ENCODE results near the gene SIX4. TPM values are rescaled to one million over a fixed set of nuclear protein-coding genes. Genes with fewer than 3 reads are reported as not detected.
A peak's percentile ranks its signal among the peaks of the same experiment; 100 is the strongest.

SIX4 gene
- 0.04 TPM for total RNA-seq (2013)
- polyA plus RNA-seq (not detected), polyA minus RNA-seq (not detected in 2 replicates), total RNA-seq (0 to 21.7 (median 0.08) reads per million in 11 experiments)

- H3K4me1 ChIP-seq (ENCODE audit: control insufficient read depth in 1 of 2, insufficient read depth in 2 of 2, low read length in 2 of 2): peaks cover 23 to 34% of the 10 kb centered on the region in 2 donors
- peaks cover 69 to 97% of the 10 kb centered on the region in 2 donors for H3K27me3 ChIP-seq (ENCODE audit: control insufficient read depth in 2 of 2, insufficient read depth in 2 of 2, low read length in 2 of 2)
- H3K9me3 ChIP-seq (replicated peaks in 1 of 2; ENCODE audit: control insufficient read depth in 1 of 2, insufficient read depth in 1 of 2, low read length in 2 of 2): peaks cover 0 to 50% of the 10 kb centered on the region in 2 donors
- peak within 1 kb of the TSS; percentile 80 to 96 for H3K4me3 Mint-ChIP-seq
- no peaks in the 10 kb centered on the region for H3K79me2 ChIP-seq (ENCODE audit: insufficient read depth, low read length)
- no peaks in the 10 kb centered on the region for H4K20me1 ChIP-seq (ENCODE audit: insufficient read depth, low read length)
- H3K9me3 Mint-ChIP-seq: peaks cover 0 to 38% (median 16%) of the 10 kb centered on the region in 7 donors
- WGBS (ENCODE audit: insufficient coverage): 2% methylated on average over 21 of the region's 36 CpGs
- peak within 1 kb of the TSS; percentile 77 for H2AFZ ChIP-seq (ENCODE audit: insufficient read depth, low read depth, low read length, poor library complexity, severe bottlenecking)
- H3K4me2 ChIP-seq (replicated peaks; ENCODE audit: extremely low read depth, low read length, poor library complexity, severe bottlenecking): peak within 1 kb of the TSS; percentile 92
- H3K4me1 Mint-ChIP-seq: peaks cover 27% of the 10 kb centered on the region
- H3K36me3 Mint-ChIP-seq: peaks cover 7 to 12% of the 10 kb centered on the region in 2 donors
- peak in 1 of 3 donors; percentile 17 for DNase-seq
- no peaks in the 10 kb centered on the region for H3K36me3 ChIP-seq (replicated peaks in 1 of 2; ENCODE audit: control insufficient read depth in 1 of 2, insufficient read depth in 2 of 2, low read length in 2 of 2)
- H3K9ac ChIP-seq (ENCODE audit: insufficient read depth, low read length, poor library complexity, severe bottlenecking): peak within 1 kb of the TSS; percentile 43
- H3K4me3 ChIP-seq (replicated peaks in 1 of 3; ENCODE audit: low read depth in 2 of 3, low read length in 3 of 3): peak within 1 kb of the TSS; percentile 3 to 73 (median 36)
- no peak within 1 kb of the TSS for H3K27ac Mint-ChIP-seq
- TF ChIP-seq CTCF (IDR thresholded peaks at IDR 0.05): no peak
- H3K27me3 Mint-ChIP-seq (ENCODE audit: low read depth in 3 of 3): peaks cover 86 to 95% (median 87%) of the 10 kb centered on the region in 3 donors
- intact Hi-C loops (cut with micrococcal nuclease): loop anchor here in 1 of 2 donors (10.0 kb wide), 1 partner anchor 301 kb away; no protein-coding TSS in a partner anchor
- no peak within 1 kb of the TSS for H3K27ac ChIP-seq (ENCODE audit: low read depth in 1 of 2, low read length in 2 of 2)
These were observed at the start of gene SIX4 for GRCh38 chr14:60723907-60724618. TSS of gene SIX4 (minus strand) at chr14:60724351. CDS start at chr14:60724074, 277 bp downstream.

- TF ChIP-seq CTCF (IDR thresholded peaks at IDR 0.05): no peak
- intact Hi-C loops (cut with micrococcal nuclease): no loop called here
- no peak for DNase-seq
These were observed 49.4 kb upstream of the SIX4 start for GRCh38 chr14:60773558-60773957.

More at GRCh38 chr14:60773558-60773957, 49.4 kb upstream of the SIX4 start:
- H4K20me1 ChIP-seq (ENCODE audit: insufficient read depth, low read length): no peaks in the 10 kb centered on the region
- no peak overlapping the region for H2AFZ ChIP-seq (ENCODE audit: insufficient read depth, low read depth, low read length, poor library complexity, severe bottlenecking)
- no peaks in the 10 kb centered on the region for H3K27me3 ChIP-seq (ENCODE audit: control insufficient read depth in 2 of 2, insufficient read depth in 2 of 2, low read length in 2 of 2)
- H3K4me2 ChIP-seq (replicated peaks; ENCODE audit: extremely low read depth, low read length, poor library complexity, severe bottlenecking): no peak overlapping the region
- Mint-ChIP-seq H3K27me3 (ENCODE audit: low read depth in 3 of 3) (peaks cover 0 to 2% (median 0%) of the 10 kb centered on the region in 3 donors), H3K36me3 (no peaks in the 10 kb centered on the region), H3K4me3 (no peak overlapping the region), H3K9me3 (no peaks in the 10 kb centered on the region), H3K4me1 (peaks cover 7% of the 10 kb centered on the region), H3K27ac (no peak overlapping the region)
- H3K9ac ChIP-seq (ENCODE audit: insufficient read depth, low read length, poor library complexity, severe bottlenecking): no peak overlapping the region
- no peaks in the 10 kb centered on the region for H3K36me3 ChIP-seq (replicated peaks in 1 of 2; ENCODE audit: control insufficient read depth in 1 of 2, insufficient read depth in 2 of 2, low read length in 2 of 2)
- H3K9me3 ChIP-seq (replicated peaks in 1 of 2; ENCODE audit: control insufficient read depth in 1 of 2, insufficient read depth in 1 of 2, low read length in 2 of 2): no peaks in the 10 kb centered on the region
- H3K27ac ChIP-seq (ENCODE audit: low read depth in 1 of 2, low read length in 2 of 2): no peak overlapping the region
- no peaks in the 10 kb centered on the region for H3K4me1 ChIP-seq (ENCODE audit: control insufficient read depth in 1 of 2, insufficient read depth in 2 of 2, low read length in 2 of 2)
- H3K79me2 ChIP-seq (ENCODE audit: insufficient read depth, low read length): peaks cover 6% of the 10 kb centered on the region
- no peak overlapping the region for H3K4me3 ChIP-seq (replicated peaks in 1 of 3; ENCODE audit: low read depth in 2 of 3, low read length in 3 of 3)

Data from CD14-positive monocyte (primary cell).